Measurements from ENCODE around the gene ALDH9A1. TPM values are rescaled to one million over a fixed set of nuclear protein-coding genes. Genes with fewer than 3 reads are reported as not detected.

The ALDH9A1 gene
- total and polyA plus RNA-seq, 10 of the 15 experiments (the other 5 are each of a cell fraction or from before 2014, with no cell fraction given) = 25.7 to 106 (median 36.3) TPM

DNA sequence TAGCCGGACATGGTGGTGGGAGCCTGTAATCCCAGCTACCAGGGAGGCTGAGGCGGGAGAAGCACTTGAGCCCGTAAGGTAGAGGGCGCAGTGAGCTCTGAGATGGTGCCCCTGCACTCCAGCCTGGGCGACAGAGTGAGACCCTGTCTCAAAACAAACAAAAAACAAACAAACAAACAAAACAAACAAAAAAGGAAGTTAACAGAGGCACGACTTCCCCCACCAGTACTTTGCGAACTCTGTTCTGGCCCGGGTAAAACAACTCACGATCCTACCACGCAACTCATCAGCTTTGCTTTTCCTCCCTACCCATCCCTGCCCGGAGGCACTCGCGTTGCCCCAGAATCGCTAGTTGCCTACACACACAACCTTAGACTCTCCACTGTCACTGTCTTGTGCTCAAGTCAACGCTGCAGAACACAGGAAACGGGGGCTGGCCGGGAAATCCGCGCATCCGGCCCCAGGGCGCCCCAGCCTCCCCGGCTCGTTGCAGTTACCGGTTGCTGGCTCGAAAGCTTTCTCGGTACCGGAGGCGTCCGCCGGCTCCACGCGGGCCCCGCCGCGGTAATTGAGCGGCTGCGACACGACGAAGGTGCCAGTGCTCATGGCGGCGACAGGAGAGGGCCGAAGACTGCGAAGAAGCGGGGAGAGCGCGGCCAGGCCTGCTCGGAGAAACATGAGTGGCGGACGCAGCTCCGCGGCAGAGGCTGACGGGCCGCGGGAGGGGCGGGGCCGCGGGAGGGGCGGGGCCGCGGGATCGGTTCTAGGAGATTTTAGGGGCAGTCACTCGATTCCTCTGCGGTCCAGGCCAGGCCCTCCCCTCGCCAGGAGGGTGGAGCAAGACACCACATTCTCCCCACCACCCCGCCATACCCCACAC lies at the start of gene ALDH9A1 (continued):
- TF ChIP-seq, protein P1, sequence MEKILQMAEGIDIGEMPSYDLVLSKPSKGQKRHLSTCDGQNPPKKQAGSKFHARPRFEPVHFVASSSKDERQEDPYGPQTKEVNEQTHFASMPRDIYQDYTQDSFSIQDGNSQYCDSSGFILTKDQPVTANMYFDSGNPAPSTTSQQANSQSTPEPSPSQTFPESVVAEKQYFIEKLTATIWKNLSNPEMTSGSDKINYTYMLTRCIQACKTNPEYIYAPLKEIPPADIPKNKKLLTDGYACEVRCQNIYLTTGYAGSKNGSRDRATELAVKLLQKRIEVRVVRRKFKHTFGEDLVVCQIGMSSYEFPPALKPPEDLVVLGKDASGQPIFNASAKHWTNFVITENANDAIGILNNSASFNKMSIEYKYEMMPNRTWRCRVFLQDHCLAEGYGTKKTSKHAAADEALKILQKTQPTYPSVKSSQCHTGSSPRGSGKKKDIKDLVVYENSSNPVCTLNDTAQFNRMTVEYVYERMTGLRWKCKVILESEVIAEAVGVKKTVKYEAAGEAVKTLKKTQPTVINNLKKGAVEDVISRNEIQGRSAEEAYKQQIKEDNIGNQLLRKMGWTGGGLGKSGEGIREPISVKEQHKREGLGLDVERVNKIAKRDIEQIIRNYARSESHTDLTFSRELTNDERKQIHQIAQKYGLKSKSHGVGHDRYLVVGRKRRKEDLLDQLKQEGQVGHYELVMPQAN (conservative IDR thresholded peaks at IDR 0.05) = peak; percentile 55; the same call in 1 of the 2 replicates
- TF ChIP-seq SREBF1 (IDR thresholded peaks at IDR 0.05; ENCODE audit: low read length) (no peak), KAT2A (conservative IDR thresholded peaks at IDR 0.05; ENCODE audit: control insufficient read depth, low read depth, low read length) (no peak), ASH2L (IDR thresholded peaks at IDR 0.05; ENCODE audit: borderline replicate concordance, low read depth) (peak; percentile 91; the same call in 1 of the 2 replicates), BACH1 (IDR thresholded peaks at IDR 0.05; ENCODE audit: borderline replicate concordance) (0 out of 2 replicates have a peak, but pooled peaks have one; percentile 19), BRCA1 (IDR thresholded peaks at IDR 0.05; ENCODE audit: low read depth, low read length) (no peak), EGR1 (IDR thresholded peaks at IDR 0.05; ENCODE audit: borderline replicate concordance in 1 of 2, low read depth in 2 of 2, low read length in 2 of 2) (peak in 1 of 2 experiments; percentile 38; a peak in 1 of 3 replicates), SMARCA5 (IDR thresholded peaks at IDR 0.05) (peak; percentile 89; the same call in 1 of the 2 replicates), TCF3 (IDR thresholded peaks at IDR 0.05; ENCODE audit: borderline replicate concordance, insufficient read depth, low read depth, low read length) (0 out of 2 replicates have a peak, but pooled peaks have one; percentile 19), YY1 (IDR thresholded peaks at IDR 0.05; ENCODE audit: low read depth, low read length) (peak; percentile 81), RELA (IDR thresholded peaks at IDR 0.05; ENCODE audit: borderline replicate concordance, partially characterized antibody) (peak; percentile 39), TCF7 (IDR thresholded peaks at IDR 0.05; ENCODE audit: borderline replicate concordance) (no peak), SUZ12 (IDR thresholded peaks at IDR 0.05; ENCODE audit: unreplicated experiment) (no peak), TAF1 (IDR thresholded peaks at IDR 0.05; ENCODE audit: borderline replicate concordance, low read depth, low read length) (peak; percentile 63), IKZF2 (IDR thresholded peaks at IDR 0.05) (peak in 1 of 2 experiments; percentile 28; a peak in 1 of 4 replicates), TCF12 (IDR thresholded peaks at IDR 0.05; ENCODE audit: low read depth, low read length) (no peak)
- TF ChIP-seq, protein P2, sequence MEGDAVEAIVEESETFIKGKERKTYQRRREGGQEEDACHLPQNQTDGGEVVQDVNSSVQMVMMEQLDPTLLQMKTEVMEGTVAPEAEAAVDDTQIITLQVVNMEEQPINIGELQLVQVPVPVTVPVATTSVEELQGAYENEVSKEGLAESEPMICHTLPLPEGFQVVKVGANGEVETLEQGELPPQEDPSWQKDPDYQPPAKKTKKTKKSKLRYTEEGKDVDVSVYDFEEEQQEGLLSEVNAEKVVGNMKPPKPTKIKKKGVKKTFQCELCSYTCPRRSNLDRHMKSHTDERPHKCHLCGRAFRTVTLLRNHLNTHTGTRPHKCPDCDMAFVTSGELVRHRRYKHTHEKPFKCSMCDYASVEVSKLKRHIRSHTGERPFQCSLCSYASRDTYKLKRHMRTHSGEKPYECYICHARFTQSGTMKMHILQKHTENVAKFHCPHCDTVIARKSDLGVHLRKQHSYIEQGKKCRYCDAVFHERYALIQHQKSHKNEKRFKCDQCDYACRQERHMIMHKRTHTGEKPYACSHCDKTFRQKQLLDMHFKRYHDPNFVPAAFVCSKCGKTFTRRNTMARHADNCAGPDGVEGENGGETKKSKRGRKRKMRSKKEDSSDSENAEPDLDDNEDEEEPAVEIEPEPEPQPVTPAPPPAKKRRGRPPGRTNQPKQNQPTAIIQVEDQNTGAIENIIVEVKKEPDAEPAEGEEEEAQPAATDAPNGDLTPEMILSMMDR (IDR thresholded peaks at IDR 0.05 in 2 of 3, conservative IDR thresholded peaks at IDR 0.05 in 1 of 3; ENCODE audit: control insufficient read depth in 2 of 3, extremely low read depth in 1 of 3, insufficient read depth in 1 of 3, low read depth in 3 of 3, low read length in 3 of 3) = peak in 2 of 3 experiments; percentile 19 to 28; a peak in 1 of 6 replicates
- TF ChIP-seq, protein P3, sequence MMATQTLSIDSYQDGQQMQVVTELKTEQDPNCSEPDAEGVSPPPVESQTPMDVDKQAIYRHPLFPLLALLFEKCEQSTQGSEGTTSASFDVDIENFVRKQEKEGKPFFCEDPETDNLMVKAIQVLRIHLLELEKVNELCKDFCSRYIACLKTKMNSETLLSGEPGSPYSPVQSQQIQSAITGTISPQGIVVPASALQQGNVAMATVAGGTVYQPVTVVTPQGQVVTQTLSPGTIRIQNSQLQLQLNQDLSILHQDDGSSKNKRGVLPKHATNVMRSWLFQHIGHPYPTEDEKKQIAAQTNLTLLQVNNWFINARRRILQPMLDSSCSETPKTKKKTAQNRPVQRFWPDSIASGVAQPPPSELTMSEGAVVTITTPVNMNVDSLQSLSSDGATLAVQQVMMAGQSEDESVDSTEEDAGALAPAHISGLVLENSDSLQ (IDR thresholded peaks at IDR 0.05) = peak; percentile 87
- TF ChIP-seq, protein P4, sequence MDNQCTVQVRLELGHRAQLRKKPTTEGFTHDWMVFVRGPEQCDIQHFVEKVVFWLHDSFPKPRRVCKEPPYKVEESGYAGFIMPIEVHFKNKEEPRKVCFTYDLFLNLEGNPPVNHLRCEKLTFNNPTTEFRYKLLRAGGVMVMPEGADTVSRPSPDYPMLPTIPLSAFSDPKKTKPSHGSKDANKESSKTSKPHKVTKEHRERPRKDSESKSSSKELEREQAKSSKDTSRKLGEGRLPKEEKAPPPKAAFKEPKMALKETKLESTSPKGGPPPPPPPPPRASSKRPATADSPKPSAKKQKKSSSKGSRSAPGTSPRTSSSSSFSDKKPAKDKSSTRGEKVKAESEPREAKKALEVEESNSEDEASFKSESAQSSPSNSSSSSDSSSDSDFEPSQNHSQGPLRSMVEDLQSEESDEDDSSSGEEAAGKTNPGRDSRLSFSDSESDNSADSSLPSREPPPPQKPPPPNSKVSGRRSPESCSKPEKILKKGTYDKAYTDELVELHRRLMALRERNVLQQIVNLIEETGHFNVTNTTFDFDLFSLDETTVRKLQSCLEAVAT (IDR thresholded peaks at IDR 0.05) = peak; percentile 74
- TF ChIP-seq, protein P5, sequence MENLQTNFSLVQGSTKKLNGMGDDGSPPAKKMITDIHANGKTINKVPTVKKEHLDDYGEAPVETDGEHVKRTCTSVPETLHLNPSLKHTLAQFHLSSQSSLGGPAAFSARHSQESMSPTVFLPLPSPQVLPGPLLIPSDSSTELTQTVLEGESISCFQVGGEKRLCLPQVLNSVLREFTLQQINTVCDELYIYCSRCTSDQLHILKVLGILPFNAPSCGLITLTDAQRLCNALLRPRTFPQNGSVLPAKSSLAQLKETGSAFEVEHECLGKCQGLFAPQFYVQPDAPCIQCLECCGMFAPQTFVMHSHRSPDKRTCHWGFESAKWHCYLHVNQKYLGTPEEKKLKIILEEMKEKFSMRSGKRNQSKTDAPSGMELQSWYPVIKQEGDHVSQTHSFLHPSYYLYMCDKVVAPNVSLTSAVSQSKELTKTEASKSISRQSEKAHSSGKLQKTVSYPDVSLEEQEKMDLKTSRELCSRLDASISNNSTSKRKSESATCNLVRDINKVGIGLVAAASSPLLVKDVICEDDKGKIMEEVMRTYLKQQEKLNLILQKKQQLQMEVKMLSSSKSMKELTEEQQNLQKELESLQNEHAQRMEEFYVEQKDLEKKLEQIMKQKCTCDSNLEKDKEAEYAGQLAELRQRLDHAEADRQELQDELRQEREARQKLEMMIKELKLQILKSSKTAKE (IDR thresholded peaks at IDR 0.05; ENCODE audit: low read depth, poor library complexity, severe bottlenecking) = peak; percentile 43

All from GM12878 (cell line).